Ishikawa (cell line): ENCODE results near the gene SIT1.

ENCODE experiments used
- CEBPB ChIP-seq: IDR thresholded peaks from 2 replicates; pipeline ENCODE4 v1.6.1; 2012
- CREB1 ChIP-seq: IDR thresholded peaks from 2 replicates; pipeline ENCODE4 v1.6.1; 2012; ENCODE audit warnings: low read depth
- EP300 ChIP-seq: IDR thresholded peaks from 2 replicates; pipeline ENCODE4 v1.6.1; 2012; ENCODE audit warnings: borderline replicate concordance
- REST ChIP-seq: IDR thresholded peaks from 2 replicates; pipeline ENCODE4 v1.6.1; 2012; ENCODE audit warnings: low read depth, mild to moderate bottlenecking

GRCh38 chr9:35696520-35697215 lies 45.9 kb upstream of the SIT1 start:
- no peak for TF ChIP-seq CEBPB
- TF ChIP-seq CREB1 = no peak
- no peak for TF ChIP-seq EP300
- TF ChIP-seq REST = no peak
